ENCODE measurements around the gene PTPRCAP. TPM values are rescaled to one million over a fixed set of nuclear protein-coding genes. Genes with fewer than 3 reads are reported as not detected.

Gene PTPRCAP
- total and polyA plus RNA-seq, 9 of the 15 experiments (the other 6 are each of a cell fraction or from before 2014, with no cell fraction given) = 0.22 to 2.0 (median 1.1) TPM; not detected in 4

GRCh38 chr11:67436459-67437081, 912 bp downstream of the PTPRCAP start (continued):
- TF ChIP-seq STAT6 (CRISPR knock-in tag; IDR thresholded peaks at IDR 0.05) = no peak
- no peak for TF ChIP-seq FOXM1 (IDR thresholded peaks at IDR 0.05; ENCODE audit: low read depth)
- TF ChIP-seq FOXM1 (CRISPR knock-in tag; IDR thresholded peaks at IDR 0.05; ENCODE audit: low read depth) = no peak
- TF ChIP-seq XRCC4 (IDR thresholded peaks at IDR 0.05; ENCODE audit: extremely low read depth, insufficient read depth, insufficient read length) = no peak
- TF ChIP-seq MEF2A (IDR thresholded peaks at IDR 0.05; ENCODE audit: control insufficient read depth, low read depth, low read length) = no peak
- TF ChIP-seq, protein P1, sequence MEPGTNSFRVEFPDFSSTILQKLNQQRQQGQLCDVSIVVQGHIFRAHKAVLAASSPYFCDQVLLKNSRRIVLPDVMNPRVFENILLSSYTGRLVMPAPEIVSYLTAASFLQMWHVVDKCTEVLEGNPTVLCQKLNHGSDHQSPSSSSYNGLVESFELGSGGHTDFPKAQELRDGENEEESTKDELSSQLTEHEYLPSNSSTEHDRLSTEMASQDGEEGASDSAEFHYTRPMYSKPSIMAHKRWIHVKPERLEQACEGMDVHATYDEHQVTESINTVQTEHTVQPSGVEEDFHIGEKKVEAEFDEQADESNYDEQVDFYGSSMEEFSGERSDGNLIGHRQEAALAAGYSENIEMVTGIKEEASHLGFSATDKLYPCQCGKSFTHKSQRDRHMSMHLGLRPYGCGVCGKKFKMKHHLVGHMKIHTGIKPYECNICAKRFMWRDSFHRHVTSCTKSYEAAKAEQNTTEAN (CRISPR knock-in tag; IDR thresholded peaks at IDR 0.05) = no peak
- TF ChIP-seq, protein P2, sequence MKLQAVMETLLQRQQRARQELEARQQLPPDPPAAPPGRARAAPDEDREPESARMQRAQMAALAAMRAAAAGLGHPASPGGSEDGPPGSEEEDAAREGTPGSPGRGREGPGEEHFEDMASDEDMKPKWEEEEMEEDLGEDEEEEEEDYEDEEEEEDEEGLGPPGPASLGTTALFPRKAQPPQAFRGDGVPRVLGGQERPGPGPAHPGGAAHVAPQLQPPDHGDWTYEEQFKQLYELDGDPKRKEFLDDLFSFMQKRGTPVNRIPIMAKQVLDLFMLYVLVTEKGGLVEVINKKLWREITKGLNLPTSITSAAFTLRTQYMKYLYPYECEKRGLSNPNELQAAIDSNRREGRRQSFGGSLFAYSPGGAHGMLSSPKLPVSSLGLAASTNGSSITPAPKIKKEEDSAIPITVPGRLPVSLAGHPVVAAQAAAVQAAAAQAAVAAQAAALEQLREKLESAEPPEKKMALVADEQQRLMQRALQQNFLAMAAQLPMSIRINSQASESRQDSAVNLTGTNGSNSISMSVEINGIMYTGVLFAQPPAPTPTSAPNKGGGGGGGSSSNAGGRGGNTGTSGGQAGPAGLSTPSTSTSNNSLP (IDR thresholded peaks at IDR 0.05; ENCODE audit: borderline replicate concordance, low read depth, low read length) = no peak
- TF ChIP-seq ZNF707 (CRISPR knock-in tag; conservative IDR thresholded peaks at IDR 0.05) = no peak
- TF ChIP-seq, protein P3, sequence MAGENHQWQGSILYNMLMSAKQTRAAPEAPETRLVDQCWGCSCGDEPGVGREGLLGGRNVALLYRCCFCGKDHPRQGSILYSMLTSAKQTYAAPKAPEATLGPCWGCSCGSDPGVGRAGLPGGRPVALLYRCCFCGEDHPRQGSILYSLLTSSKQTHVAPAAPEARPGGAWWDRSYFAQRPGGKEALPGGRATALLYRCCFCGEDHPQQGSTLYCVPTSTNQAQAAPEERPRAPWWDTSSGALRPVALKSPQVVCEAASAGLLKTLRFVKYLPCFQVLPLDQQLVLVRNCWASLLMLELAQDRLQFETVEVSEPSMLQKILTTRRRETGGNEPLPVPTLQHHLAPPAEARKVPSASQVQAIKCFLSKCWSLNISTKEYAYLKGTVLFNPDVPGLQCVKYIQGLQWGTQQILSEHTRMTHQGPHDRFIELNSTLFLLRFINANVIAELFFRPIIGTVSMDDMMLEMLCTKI (IDR thresholded peaks at IDR 0.05; ENCODE audit: partially characterized antibody) = no peak
- peak; percentile 40; the same call in 1 of the 2 replicates for TF ChIP-seq ZFX (CRISPR knock-in tag; IDR thresholded peaks at IDR 0.05)
- no peak for TF ChIP-seq GTF2F1 (IDR thresholded peaks at IDR 0.05; ENCODE audit: low read depth, low read length)
- TF ChIP-seq, protein P4, sequence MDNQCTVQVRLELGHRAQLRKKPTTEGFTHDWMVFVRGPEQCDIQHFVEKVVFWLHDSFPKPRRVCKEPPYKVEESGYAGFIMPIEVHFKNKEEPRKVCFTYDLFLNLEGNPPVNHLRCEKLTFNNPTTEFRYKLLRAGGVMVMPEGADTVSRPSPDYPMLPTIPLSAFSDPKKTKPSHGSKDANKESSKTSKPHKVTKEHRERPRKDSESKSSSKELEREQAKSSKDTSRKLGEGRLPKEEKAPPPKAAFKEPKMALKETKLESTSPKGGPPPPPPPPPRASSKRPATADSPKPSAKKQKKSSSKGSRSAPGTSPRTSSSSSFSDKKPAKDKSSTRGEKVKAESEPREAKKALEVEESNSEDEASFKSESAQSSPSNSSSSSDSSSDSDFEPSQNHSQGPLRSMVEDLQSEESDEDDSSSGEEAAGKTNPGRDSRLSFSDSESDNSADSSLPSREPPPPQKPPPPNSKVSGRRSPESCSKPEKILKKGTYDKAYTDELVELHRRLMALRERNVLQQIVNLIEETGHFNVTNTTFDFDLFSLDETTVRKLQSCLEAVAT (IDR thresholded peaks at IDR 0.05) = no peak
